ENCODE measurements around the gene ALDH1A1.
"Not testable (repeated sequence)": the region's sequence is repeated elsewhere in the genome, so short reads cannot be mapped to it uniquely, and the experiment has no call there.

The ALDH1A1 gene

DNA sequence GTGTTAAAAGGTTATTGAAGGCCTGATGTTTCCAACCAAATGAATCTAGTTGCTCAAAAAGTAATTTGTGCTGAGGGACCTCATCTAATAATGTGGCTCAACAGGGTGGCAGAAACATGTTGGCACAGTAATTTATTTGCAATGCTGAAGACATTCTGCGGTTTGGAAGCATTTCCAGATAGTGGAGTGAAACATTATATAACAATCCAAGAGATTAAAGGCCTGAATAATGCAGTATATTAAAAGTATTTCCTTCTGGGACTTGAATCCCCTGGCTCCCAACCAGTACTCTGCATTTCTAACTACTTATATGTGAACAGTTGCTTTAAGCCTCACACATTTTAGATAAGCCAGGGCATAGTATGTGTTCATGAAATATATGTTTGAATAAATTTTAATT, 25.9 kb upstream of the ALDH1A1 start:
- DNase-seq = no peak

DNA sequence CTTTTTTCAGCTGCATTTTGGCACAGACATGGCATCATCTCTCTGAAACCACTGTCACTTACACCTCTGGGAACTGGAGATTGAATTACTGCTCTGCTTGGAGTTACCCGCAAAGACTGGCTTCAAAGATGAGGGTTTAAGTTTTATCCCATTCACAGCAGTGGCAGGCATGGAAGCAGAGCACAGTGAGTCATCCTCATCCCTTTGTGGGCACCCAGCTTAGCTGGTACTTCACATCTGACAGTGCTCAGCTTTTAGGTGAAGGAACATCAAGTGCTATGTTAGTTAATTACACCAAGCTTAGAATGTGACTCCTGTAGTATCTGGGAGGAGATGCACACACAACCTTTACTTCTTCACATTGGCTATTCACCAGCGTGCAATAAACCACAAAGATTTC, 24.8 kb upstream of the ALDH1A1 start:
- no peak for DNase-seq

GRCh38 chr9:72974501-72974900, 21.6 kb upstream of the ALDH1A1 start:
- no peak for DNase-seq

DNA sequence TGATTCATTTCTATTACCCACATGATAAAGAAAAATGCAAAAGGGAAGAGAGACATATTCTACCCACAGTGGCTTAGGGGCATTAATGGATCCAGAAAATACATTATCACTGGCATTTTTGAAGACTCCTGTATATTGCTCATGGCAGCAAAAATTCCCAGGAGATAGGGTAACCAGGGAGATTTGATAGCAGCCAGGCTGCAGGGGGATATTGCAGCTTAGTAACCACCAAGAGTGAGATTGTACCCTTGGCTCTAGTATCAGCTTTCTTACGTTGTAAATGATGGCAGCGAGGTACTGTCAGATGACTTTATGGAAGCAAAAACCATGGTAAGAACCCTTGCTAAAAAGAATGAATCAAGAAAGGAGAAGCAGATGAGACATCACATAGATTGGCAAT, 19.8 kb upstream of the ALDH1A1 start:
- DNase-seq = no peak

GRCh38 chr9:72971411-72971810, 18.6 kb upstream of the ALDH1A1 start:
- no peak for DNase-seq

- no peak for DNase-seq
Measured at GRCh38 chr9:72960446-72960845, 7.6 kb upstream of the ALDH1A1 start.

GRCh38 chr9:72958485-72959281, 5.8 kb upstream of the ALDH1A1 start:
- no peak for DNase-seq

DNA sequence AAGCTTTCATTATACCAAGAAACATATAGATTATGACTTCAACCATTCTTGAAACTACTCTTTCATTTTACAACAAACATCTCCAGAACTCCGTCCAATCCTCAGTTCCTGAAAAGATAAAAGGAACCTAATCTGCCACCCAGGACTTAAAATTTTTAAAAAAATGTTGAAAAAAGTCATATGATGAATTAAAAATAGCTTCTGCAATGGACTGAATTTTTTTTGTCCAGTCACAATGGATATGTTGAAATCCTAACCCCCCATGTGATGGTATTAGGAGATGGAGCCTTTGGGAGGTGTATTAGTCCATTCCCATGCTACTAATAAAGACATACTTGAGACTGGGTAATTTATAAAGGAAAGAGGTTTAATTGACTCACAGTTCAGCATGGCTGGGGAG, 2.7 kb upstream of the ALDH1A1 start:
- DNase-seq = no peak

GRCh38 chr9:72955126-72955455, 2.2 kb upstream of the ALDH1A1 start:
- no peak for DNase-seq

GRCh38 chr9:72954431-72955125, 1.7 kb upstream of the ALDH1A1 start:
- no peak for DNase-seq

- no peak for DNase-seq
Measured at GRCh38 chr9:72952381-72952690, 517 bp downstream of the ALDH1A1 start.

GRCh38 chr9:72951520-72952380, 1.1 kb downstream of the ALDH1A1 start:
- DNase-seq = no peak

GRCh38 chr9:72950875-72951442, 1.9 kb downstream of the ALDH1A1 start:
- no peak for DNase-seq

GRCh38 chr9:72949918-72950325, 2.9 kb downstream of the ALDH1A1 start:
- no peak for DNase-seq

GRCh38 chr9:72949244-72949582, 3.6 kb downstream of the ALDH1A1 start:
- no peak for DNase-seq

- DNase-seq = no peak
Measured at GRCh38 chr9:72948575-72949243, 4.1 kb downstream of the ALDH1A1 start.

DNA sequence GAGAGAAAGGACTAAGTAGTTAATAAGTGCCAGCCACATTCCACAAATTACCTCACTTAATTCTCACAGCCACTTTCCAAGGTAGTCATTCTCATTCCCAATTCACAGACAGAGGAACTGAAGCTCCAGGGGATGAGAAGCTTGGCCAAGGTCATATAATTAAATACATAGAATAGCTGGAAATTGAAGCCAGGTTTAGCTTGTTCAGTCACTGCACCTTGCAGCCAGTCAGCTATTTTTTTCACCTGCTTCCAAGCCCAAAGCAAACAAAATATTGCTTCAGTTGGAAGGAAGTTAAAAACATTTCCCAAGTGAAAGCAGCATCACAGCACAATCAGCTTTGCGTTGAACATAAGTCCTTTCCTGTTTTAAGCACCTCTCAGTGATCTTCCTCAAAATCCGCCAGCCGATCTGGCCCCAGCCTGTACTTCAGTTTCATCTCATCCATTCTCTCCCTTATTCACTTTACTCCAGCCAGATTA, 4.8 kb downstream of the ALDH1A1 start:
- no peak for DNase-seq

DNA sequence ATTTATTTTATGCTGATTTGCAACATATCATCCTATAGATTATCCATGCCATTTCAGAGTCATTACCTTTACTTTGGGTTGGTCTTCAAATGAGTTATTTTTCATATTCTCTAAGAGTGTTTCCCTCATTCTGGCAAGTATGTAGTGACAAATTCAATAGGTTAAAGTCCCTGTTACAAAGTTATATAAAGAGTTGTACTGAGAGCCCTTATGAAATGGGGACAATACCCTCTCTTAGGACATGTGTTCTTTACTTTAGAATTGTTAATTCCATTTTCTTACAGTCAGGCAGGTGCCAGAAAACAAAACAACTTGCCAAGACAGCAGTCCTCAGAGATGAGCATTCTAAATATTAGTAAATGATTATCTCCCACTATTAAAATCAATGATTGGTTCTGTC, 6.0 kb downstream of the ALDH1A1 start:
- no peak for DNase-seq

DNA sequence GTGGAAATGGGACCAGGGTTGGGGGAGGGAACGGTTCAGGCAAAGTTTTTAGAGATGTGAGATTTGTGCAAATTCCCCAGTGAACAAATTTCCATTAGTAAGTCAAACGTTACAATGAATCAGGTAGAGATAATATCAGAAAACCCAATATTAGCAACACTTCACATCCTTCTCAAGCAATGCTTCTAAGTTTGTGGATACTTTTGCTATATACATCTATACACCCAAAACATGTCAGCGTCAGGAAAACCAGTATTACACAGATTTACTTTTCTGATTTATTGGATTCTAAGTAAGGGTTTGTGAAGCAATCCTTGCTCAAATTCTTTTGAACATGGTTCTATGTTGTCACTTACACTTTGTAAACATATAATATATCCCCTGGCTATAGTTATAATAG, 6.5 kb downstream of the ALDH1A1 start:
- DNase-seq = no peak

- DNase-seq = no peak
Measured at GRCh38 chr9:72945391-72945790, 7.5 kb downstream of the ALDH1A1 start.

DNA sequence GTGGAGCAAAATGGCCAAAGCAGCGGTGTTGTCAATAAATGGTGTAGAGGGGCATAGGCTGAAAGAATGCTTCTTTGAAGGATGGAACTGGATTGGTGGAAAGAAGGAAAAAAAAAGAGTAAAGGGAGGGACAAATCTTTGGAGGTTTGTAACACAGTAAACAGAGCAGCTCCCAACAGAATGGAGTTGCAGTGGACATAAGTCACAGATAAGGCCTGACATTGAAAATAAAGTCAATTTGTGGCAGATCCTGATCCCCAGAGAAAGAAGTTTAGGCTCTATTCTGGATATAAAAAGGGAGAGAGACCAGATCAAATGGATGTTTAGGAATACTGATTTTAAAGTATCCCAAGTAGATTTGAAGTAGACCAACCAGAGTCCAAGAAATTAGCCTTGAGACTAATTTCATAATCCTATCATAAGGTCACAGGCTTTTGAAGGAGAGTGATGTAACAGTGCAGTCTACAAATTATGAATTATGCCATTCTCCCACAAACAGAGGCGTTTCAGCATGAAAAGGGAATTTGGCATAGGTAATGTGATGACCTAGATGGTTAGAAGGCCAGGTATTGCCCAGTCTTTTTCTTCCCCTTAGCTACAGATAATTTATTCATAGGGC, 8.9 kb downstream of the ALDH1A1 start:
- no peak for DNase-seq

DNA sequence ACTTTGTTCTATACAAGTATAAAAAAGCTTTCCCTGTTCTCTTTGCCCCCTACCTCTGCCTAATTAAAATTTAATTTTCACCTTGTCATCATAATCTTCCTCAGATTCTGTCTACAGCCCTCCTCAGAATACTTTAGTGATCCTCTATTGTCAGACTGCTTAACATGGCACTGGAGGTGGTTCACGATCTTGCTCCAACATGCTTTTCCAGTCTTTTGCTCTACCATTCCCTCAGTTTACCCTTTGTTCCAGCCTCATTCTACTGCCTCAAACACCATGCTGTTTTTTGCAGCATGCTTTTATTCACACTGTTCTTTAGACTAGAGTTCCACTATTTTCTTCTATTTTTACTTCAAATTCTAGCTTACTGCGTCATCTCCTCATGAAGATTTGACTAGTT, 10.4 kb downstream of the ALDH1A1 start:
- DNase-seq = no peak

- not testable (repeated sequence) for DNase-seq
Measured at GRCh38 chr9:72939581-72939980, 13.3 kb downstream of the ALDH1A1 start.

All from NCI-H82 (cell line).